ENCODE measurements around the gene ORC3. TPM values are rescaled to one million over a fixed set of nuclear protein-coding genes. Genes with fewer than 3 reads are reported as not detected.

Gene ORC3
- polyA plus RNA-seq, 5 donors = 28.1 to 51.4 (median 43.1) TPM

Other genes starting within 250 kb of the ORC3 start
- gene C6orf163, start 245.3 kb upstream of the ORC3 start, polyA plus RNA-seq (ENCODE audit: insufficient read depth in 1 of 5, insufficient read length in 5 of 5, low replicate concordance in 1 of 5) = 10 to 100 TPM in 1 of 5 donors, 1 to 10 TPM in 4; 5.7 to 10.8 (median 6.3) TPM
- 1 to 10 TPM; 1.2 to 4.2 (median 2.4) TPM for gene CFAP206, start 182.2 kb upstream of the ORC3 start, polyA plus RNA-seq (ENCODE audit: insufficient read depth in 1 of 5, insufficient read length in 5 of 5, low replicate concordance in 1 of 5)
- 10 to 100 TPM; 48.1 to 68.0 (median 63.3) TPM for gene SLC35A1, start 117.2 kb upstream of the ORC3 start, polyA plus RNA-seq (ENCODE audit: insufficient read depth in 1 of 5, insufficient read length in 5 of 5, low replicate concordance in 1 of 5)
- gene RARS2, start 148 bp upstream of the ORC3 start, polyA plus RNA-seq (ENCODE audit: insufficient read depth in 1 of 5, insufficient read length in 5 of 5, low replicate concordance in 1 of 5) = 10 to 100 TPM; 60.4 to 80.8 (median 69.5) TPM
- gene AKIRIN2, start 112.1 kb downstream of the ORC3 start, polyA plus RNA-seq (ENCODE audit: insufficient read depth in 1 of 5, insufficient read length in 5 of 5, low replicate concordance in 1 of 5) = 10 to 100 TPM; 63.4 to 72.5 (median 66.7) TPM

Measured in right lung (tissue), 5 donors.